WTC11 (cell line): Measurements from ENCODE around the gene SLC38A3. TPM values are rescaled to one million over a fixed set of nuclear protein-coding genes. Genes with fewer than 3 reads are reported as not detected.

Experiments used
- ATAC-seq: fragments of 200-7000 bp; cut with Tn5 transposase; 2 replicates; pipeline ENCODE4 v1.10.0; 2021; ENCODE audit warnings: mild to moderate bottlenecking, moderate library complexity
- CTCF ChIA-PET: fragments of 300-600 bp; sonication (Branson Sonifier 250); formaldehyde crosslinking; loops from one replicate; lab custom pipeline; 2021; ENCODE audit warnings: antibody characterized with exemption; lab: Charles Lee
- POLR2A ChIA-PET: fragments of 350-600 bp; sonication (Branson Sonifier 250); formaldehyde crosslinking; loops from one replicate; lab custom pipeline; 2021; ENCODE audit warnings: antibody characterized with exemption; lab: Charles Lee
- DNase-seq: peaks from one replicate; pipeline ENCODE4 v3.0.0; 2021; ENCODE audit warnings: low spot score
- H3K27ac Mint-ChIP-seq: 2 replicates; pipeline ENCODE4 v1.8.0; 2021; ENCODE audit warnings: mixed read lengths
- H3K27me3 Mint-ChIP-seq: 2 replicates; pipeline ENCODE4 v1.8.0; 2021; ENCODE audit warnings: low read depth, mild to moderate bottlenecking, moderate library complexity, mixed read lengths
- H3K36me3 Mint-ChIP-seq: 2 replicates; pipeline ENCODE4 v1.8.0; 2021; ENCODE audit warnings: mixed read lengths
- H3K4me1 Mint-ChIP-seq: 2 replicates; pipeline ENCODE4 v1.8.0; 2022; ENCODE audit warnings: mixed read lengths
- H3K4me3 Mint-ChIP-seq: 2 replicates; pipeline ENCODE4 v1.8.0; 2021; ENCODE audit warnings: mild to moderate bottlenecking, moderate library complexity, mixed read lengths
- H3K9me3 Mint-ChIP-seq: 2 replicates; pipeline ENCODE4 v1.8.0; 2021; ENCODE audit warnings: mixed read lengths
- E2F1 ChIP-seq: sonication (generic); formaldehyde crosslinking; IDR thresholded peaks from 2 replicates; pipeline ENCODE4 v1.8.0; 2022; ENCODE audit warnings: mild to moderate bottlenecking, missing genetic modification reagents
- E2F4 ChIP-seq: sonication (generic); formaldehyde crosslinking; IDR thresholded peaks from 2 replicates; pipeline ENCODE4 v1.8.1; 2022; ENCODE audit warnings: low read depth, mild to moderate bottlenecking, moderate library complexity, missing genetic modification reagents, borderline replicate concordance
- E2F5 ChIP-seq: sonication (generic); formaldehyde crosslinking; IDR thresholded peaks from 2 replicates; pipeline ENCODE4 v1.8.1; 2022; ENCODE audit warnings: mild to moderate bottlenecking, moderate library complexity, missing genetic modification reagents
- GTF2I ChIP-seq: fragments of 250-450 bp; sonication (Bioruptor Pico); conservative IDR thresholded peaks from 2 replicates; pipeline ENCODE4 v1.4.0; 2021; ENCODE audit warnings: mild to moderate bottlenecking
- MAX ChIP-seq: sonication (generic); formaldehyde crosslinking; IDR thresholded peaks from 2 replicates; pipeline ENCODE4 v1.8.0; 2022; ENCODE audit warnings: mild to moderate bottlenecking, missing genetic modification reagents
- NFATC4 ChIP-seq: fragments of 250-450 bp; sonication (Bioruptor Pico); IDR thresholded peaks from 2 replicates; pipeline ENCODE4 v1.9.0; 2021; ENCODE audit warnings: mild to moderate bottlenecking
- SMAD3 ChIP-seq: sonication (generic); formaldehyde crosslinking; IDR thresholded peaks from 2 replicates; pipeline ENCODE4 v1.8.0; 2022; ENCODE audit warnings: missing genetic modification reagents, mild to moderate bottlenecking, borderline replicate concordance
- SMAD4 ChIP-seq: sonication (generic); formaldehyde crosslinking; IDR thresholded peaks from 2 replicates; pipeline ENCODE4 v1.8.0; 2022; ENCODE audit warnings: mild to moderate bottlenecking, missing genetic modification reagents
- SOX15 ChIP-seq: fragments of 250-450 bp; sonication (Bioruptor Pico); IDR thresholded peaks from 2 replicates; pipeline ENCODE4 v1.9.0; 2021; ENCODE audit warnings: mild to moderate bottlenecking
- SP1 ChIP-seq: sonication (generic); formaldehyde crosslinking; conservative IDR thresholded peaks from 2 replicates; pipeline ENCODE4 v1.8.1; 2022; ENCODE audit warnings: missing genetic modification reagents
- TCF7 ChIP-seq: sonication (generic); formaldehyde crosslinking; IDR thresholded peaks from 2 replicates; pipeline ENCODE4 v1.8.0; 2022; ENCODE audit warnings: mild to moderate bottlenecking, low read depth, missing genetic modification reagents, moderate library complexity
- TP53 ChIP-seq: sonication (generic); formaldehyde crosslinking; IDR thresholded peaks from 2 replicates; pipeline ENCODE4 v1.8.1; 2023; ENCODE audit warnings: mild to moderate bottlenecking, missing genetic modification reagents
- USF1 ChIP-seq: sonication (generic); formaldehyde crosslinking; IDR thresholded peaks from 2 replicates; pipeline ENCODE4 v1.8.0; 2022; ENCODE audit warnings: mild to moderate bottlenecking, missing genetic modification reagents
- ZNF138 ChIP-seq: sonication (generic); formaldehyde crosslinking; conservative IDR thresholded peaks from 2 replicates; pipeline ENCODE4 v1.8.1; 2022; ENCODE audit warnings: mild to moderate bottlenecking, moderate library complexity, missing genetic modification reagents
- ZNF219 ChIP-seq: sonication (generic); formaldehyde crosslinking; IDR thresholded peaks from 2 replicates; pipeline ENCODE4 v1.8.0; 2023; ENCODE audit warnings: missing genetic modification reagents, mild to moderate bottlenecking, borderline replicate concordance
- ZNF317 ChIP-seq: sonication (generic); formaldehyde crosslinking; IDR thresholded peaks from 2 replicates; pipeline ENCODE4 v1.8.1; 2023; ENCODE audit warnings: low read depth, mild to moderate bottlenecking, moderate library complexity, missing genetic modification reagents, borderline replicate concordance
- ZNF671 ChIP-seq: fragments of 250-450 bp; sonication (Bioruptor Pico); IDR thresholded peaks from 2 replicates; pipeline ENCODE4 v1.8.0; 2021; ENCODE audit warnings: mild to moderate bottlenecking
- total RNA-seq: library from RNA; stranded (reverse); gene quantifications from 3 replicates; pipeline ENCODE4 v1.2.3, GENCODE V29; 2021
- TF ChIP-seq, protein P1 (sequence below): fragments of 200-600 bp; IDR thresholded peaks from 2 replicates; pipeline ENCODE4 v1.8.0; 2022; ENCODE audit warnings: antibody characterized with exemption
- TF ChIP-seq, protein P2 (sequence below): sonication (generic); formaldehyde crosslinking; IDR thresholded peaks from 2 replicates; pipeline ENCODE4 v1.8.0; 2022; ENCODE audit warnings: mild to moderate bottlenecking, missing genetic modification reagents
- TF ChIP-seq, protein P3 (sequence below): sonication (generic); formaldehyde crosslinking; IDR thresholded peaks from 2 replicates; pipeline ENCODE4 v1.8.1; 2023; ENCODE audit warnings: mild to moderate bottlenecking, missing genetic modification reagents, moderate library complexity
- TF ChIP-seq, protein P4 (sequence below): sonication (generic); formaldehyde crosslinking; conservative IDR thresholded peaks from 2 replicates; pipeline ENCODE4 v1.8.1; 2022; ENCODE audit warnings: mild to moderate bottlenecking, missing genetic modification reagents
- TF ChIP-seq, protein P5 (sequence below): fragments of 250-450 bp; sonication (Bioruptor Pico); IDR thresholded peaks from 2 replicates; pipeline ENCODE4 v1.9.0; 2021; ENCODE audit warnings: mild to moderate bottlenecking

Gene SLC38A3
- total RNA-seq, 1 experiment from 2014 or later = 0.90 TPM

- Mint-ChIP-seq H3K27ac (no peak overlapping the region), H3K9me3 (no peaks in the 10 kb centered on the region), H3K36me3 (no peaks in the 10 kb centered on the region), H3K27me3 (no peaks in the 10 kb centered on the region), H3K4me3 (no peak overlapping the region), H3K4me1 (peaks cover 6% of the 10 kb centered on the region; the same call in 1 of the 2 replicates)
- ATAC-seq (no peak), DNase-seq (no peak)
- CTCF ChIA-PET = interaction anchor here (0.8 to 8.0 kb wide), 5 partner anchors 7 to 33 kb away, joined by 3 to 126 read pairs (median 36); partner anchors contain the start of gene SLC38A3
- POLR2A ChIA-PET = no interaction called here
- TF ChIP-seq, protein P1, sequence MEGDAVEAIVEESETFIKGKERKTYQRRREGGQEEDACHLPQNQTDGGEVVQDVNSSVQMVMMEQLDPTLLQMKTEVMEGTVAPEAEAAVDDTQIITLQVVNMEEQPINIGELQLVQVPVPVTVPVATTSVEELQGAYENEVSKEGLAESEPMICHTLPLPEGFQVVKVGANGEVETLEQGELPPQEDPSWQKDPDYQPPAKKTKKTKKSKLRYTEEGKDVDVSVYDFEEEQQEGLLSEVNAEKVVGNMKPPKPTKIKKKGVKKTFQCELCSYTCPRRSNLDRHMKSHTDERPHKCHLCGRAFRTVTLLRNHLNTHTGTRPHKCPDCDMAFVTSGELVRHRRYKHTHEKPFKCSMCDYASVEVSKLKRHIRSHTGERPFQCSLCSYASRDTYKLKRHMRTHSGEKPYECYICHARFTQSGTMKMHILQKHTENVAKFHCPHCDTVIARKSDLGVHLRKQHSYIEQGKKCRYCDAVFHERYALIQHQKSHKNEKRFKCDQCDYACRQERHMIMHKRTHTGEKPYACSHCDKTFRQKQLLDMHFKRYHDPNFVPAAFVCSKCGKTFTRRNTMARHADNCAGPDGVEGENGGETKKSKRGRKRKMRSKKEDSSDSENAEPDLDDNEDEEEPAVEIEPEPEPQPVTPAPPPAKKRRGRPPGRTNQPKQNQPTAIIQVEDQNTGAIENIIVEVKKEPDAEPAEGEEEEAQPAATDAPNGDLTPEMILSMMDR = no peak
- no peak for TF ChIP-seq SP1 (CRISPR knock-in tag)
- TF ChIP-seq, protein P2, sequence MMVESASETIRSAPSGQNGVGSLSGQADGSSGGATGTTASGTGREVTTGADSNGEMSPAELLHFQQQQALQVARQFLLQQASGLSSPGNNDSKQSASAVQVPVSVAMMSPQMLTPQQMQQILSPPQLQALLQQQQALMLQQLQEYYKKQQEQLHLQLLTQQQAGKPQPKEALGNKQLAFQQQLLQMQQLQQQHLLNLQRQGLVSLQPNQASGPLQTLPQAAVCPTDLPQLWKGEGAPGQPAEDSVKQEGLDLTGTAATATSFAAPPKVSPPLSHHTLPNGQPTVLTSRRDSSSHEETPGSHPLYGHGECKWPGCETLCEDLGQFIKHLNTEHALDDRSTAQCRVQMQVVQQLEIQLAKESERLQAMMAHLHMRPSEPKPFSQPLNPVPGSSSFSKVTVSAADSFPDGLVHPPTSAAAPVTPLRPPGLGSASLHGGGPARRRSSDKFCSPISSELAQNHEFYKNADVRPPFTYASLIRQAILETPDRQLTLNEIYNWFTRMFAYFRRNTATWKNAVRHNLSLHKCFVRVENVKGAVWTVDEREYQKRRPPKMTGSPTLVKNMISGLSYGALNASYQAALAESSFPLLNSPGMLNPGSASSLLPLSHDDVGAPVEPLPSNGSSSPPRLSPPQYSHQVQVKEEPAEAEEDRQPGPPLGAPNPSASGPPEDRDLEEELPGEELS (CRISPR knock-in tag) = no peak
- no peak for TF ChIP-seq TCF7
- no peak for TF ChIP-seq USF1 (CRISPR knock-in tag)
- TF ChIP-seq, all 79 proteins: peak for 0
Measured at GRCh38 chr3:50213373-50213772, 8.3 kb downstream of the SLC38A3 start.

GRCh38 chr3:50214824-50215223 lies 9.8 kb downstream of the SLC38A3 start:
- H3K27me3 Mint-ChIP-seq = no peaks in the 10 kb centered on the region
- H3K4me3 Mint-ChIP-seq = no peak overlapping the region
- DNase-seq = no peak
- ATAC-seq = no peak
- TF ChIP-seq SMAD3 (CRISPR knock-in tag) (no peak), ZNF317 (CRISPR knock-in tag) (no peak), SMAD4 (CRISPR knock-in tag) (no peak), E2F1 (no peak), ZNF671 (CRISPR knock-in tag) (no peak), E2F5 (no peak), ZNF219 (CRISPR knock-in tag) (no peak), GTF2I (CRISPR knock-in tag) (no peak), SOX15 (CRISPR knock-in tag) (no peak), E2F4 (no peak), ZNF138 (CRISPR knock-in tag) (no peak), NFATC4 (CRISPR knock-in tag) (no peak), MAX (CRISPR knock-in tag) (no peak), TP53 (CRISPR knock-in tag) (no peak)
- TF ChIP-seq, protein P1 = no peak
- TF ChIP-seq, protein P3, sequence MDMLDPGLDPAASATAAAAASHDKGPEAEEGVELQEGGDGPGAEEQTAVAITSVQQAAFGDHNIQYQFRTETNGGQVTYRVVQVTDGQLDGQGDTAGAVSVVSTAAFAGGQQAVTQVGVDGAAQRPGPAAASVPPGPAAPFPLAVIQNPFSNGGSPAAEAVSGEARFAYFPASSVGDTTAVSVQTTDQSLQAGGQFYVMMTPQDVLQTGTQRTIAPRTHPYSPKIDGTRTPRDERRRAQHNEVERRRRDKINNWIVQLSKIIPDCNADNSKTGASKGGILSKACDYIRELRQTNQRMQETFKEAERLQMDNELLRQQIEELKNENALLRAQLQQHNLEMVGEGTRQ (CRISPR knock-in tag) = no peak
- TF ChIP-seq, protein P4, sequence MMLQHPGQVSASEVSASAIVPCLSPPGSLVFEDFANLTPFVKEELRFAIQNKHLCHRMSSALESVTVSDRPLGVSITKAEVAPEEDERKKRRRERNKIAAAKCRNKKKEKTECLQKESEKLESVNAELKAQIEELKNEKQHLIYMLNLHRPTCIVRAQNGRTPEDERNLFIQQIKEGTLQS (CRISPR knock-in tag) = no peak
- TF ChIP-seq, protein P5, sequence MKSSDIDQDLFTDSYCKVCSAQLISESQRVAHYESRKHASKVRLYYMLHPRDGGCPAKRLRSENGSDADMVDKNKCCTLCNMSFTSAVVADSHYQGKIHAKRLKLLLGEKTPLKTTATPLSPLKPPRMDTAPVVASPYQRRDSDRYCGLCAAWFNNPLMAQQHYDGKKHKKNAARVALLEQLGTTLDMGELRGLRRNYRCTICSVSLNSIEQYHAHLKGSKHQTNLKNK (CRISPR knock-in tag) = no peak
- no peaks in the 10 kb centered on the region for H3K36me3 Mint-ChIP-seq
- no peak overlapping the region for H3K27ac Mint-ChIP-seq
- CTCF ChIA-PET = interaction anchor here (1.3 to 17.1 kb wide), 5 partner anchors 10 to 50 kb away, joined by 3 to 604 read pairs (median 6); partner anchors contain the start of genes GNAT1 and SLC38A3
- POLR2A ChIA-PET = interaction anchor here (0.6 kb wide), 1 partner anchor 170 kb away, joined by 3 read pairs; no protein-coding TSS in a partner anchor
- H3K9me3 Mint-ChIP-seq = no peaks in the 10 kb centered on the region
- H3K4me1 Mint-ChIP-seq = peaks cover 6% of the 10 kb centered on the region; the same call in 1 of the 2 replicates
